Left renal cortex interstitium (tissue), 4 donors: ENCODE measurements around the gene IZUMO2. TPM values are rescaled to one million over a fixed set of nuclear protein-coding genes. Genes with fewer than 3 reads are reported as not detected.
"Not testable (repeated sequence)": the region's sequence is repeated elsewhere in the genome, so short reads cannot be mapped to it uniquely, and the experiment has no call there.

Experiments
- DNase-seq, 4 donors: peaks; one replicate each; pipeline ENCODE4 v3.0.0-alpha.2; 2013; ENCODE audit warnings: low read depth in 4 of 4, low spot score in 2 of 4, missing footprints in 1 of 4
- polyA plus RNA-seq, 4 donors: library from polyadenylated mRNA; unstranded; fragments of 120-200 nt; gene quantifications; one replicate each; pipeline ENCODE4 v1.2.1, GENCODE V29; 2013; ENCODE audit not compliant: insufficient read length in 4 of 4

Gene IZUMO2
- polyA plus RNA-seq, 4 donors = 0.16 to 0.57 (median 0.23) TPM

- DNase-seq = not testable (repeated sequence)
Observed at GRCh38 chr19:50140118-50140845, 22.8 kb downstream of the IZUMO2 start.

- not testable (repeated sequence) for DNase-seq
Observed at GRCh38 chr19:50136603-50137365, 26.3 kb downstream of the IZUMO2 start.

GRCh38 chr19:50135856-50136602 lies 27.1 kb downstream of the IZUMO2 start:
- DNase-seq = not testable (repeated sequence)

GRCh38 chr19:50134777-50135719 lies 28.0 kb downstream of the IZUMO2 start:
- DNase-seq = not testable (repeated sequence)

GRCh38 chr19:50133518-50134492 lies 29.3 kb downstream of the IZUMO2 start:
- not testable (repeated sequence) for DNase-seq

GRCh38 chr19:50104012-50104411 lies 59.1 kb downstream of the IZUMO2 start:
- not testable (repeated sequence) for DNase-seq

- DNase-seq = not testable (repeated sequence)
Observed at GRCh38 chr19:50103405-50103804, 59.7 kb downstream of the IZUMO2 start.

Other genes with a start within 250 kb of the IZUMO2 start
- gene ATF5, start 234.1 kb downstream of the IZUMO2 start, polyA plus RNA-seq = 10 to 100 TPM; 20.2 to 31.1 (median 26.8) TPM
- 10 to 100 TPM; 51.8 to 82.7 (median 65.2) TPM for gene NUP62, start 233.8 kb downstream of the IZUMO2 start, polyA plus RNA-seq
- gene SIGLEC11, start 202.1 kb downstream of the IZUMO2 start, polyA plus RNA-seq = 1 to 10 TPM; 4.1 to 7.7 (median 5.5) TPM
- 10 to 100 TPM; 45.5 to 51.0 (median 48.2) TPM for gene VRK3, start 137.9 kb downstream of the IZUMO2 start, polyA plus RNA-seq
- 10 to 100 TPM; 13.0 to 17.3 (median 15.4) TPM for gene ZNF473, start 137.3 kb downstream of the IZUMO2 start, polyA plus RNA-seq
- 10 to 100 TPM; 20.0 to 31.9 (median 25.0) TPM for gene MYH14, start 40.3 kb upstream of the IZUMO2 start, polyA plus RNA-seq
- gene KCNC3, start 166.1 kb upstream of the IZUMO2 start, polyA plus RNA-seq = 10 to 100 TPM; 25.0 to 82.0 (median 48.5) TPM
- gene NAPSA, start 202.4 kb upstream of the IZUMO2 start, polyA plus RNA-seq = 10 to 100 TPM in 2 of 4 donors, 1 to 10 TPM in 2; 9.0 to 11.0 (median 10.0) TPM
- gene NR1H2, start 213.2 kb upstream of the IZUMO2 start, polyA plus RNA-seq = 10 to 100 TPM; 28.9 to 45.4 (median 40.2) TPM
- gene POLD1, start 221.1 kb upstream of the IZUMO2 start, polyA plus RNA-seq = 10 to 100 TPM; 16.5 to 40.5 (median 33.7) TPM